GM13976 (cell line): ENCODE measurements around the gene ASF1A.

ENCODE experiments used
- DNase-seq: peaks from one replicate; pipeline ENCODE4 v3.0.0; 2012; ENCODE audit warnings: low spot score
- in situ Hi-C: fragments of 300-500 bp; cut with MboI; formaldehyde crosslinking; loops from one replicate; pipeline ENCODE4 v1.12.0; 2022; ENCODE audit warnings: low sequenced_read_pairs, mixed read lengths, inconsistent platforms; ENCODE audit not compliant: unreplicated experiment
- TF ChIP-seq, protein P1 (sequence below): IDR thresholded peaks from 2 replicates; pipeline ENCODE4 v1.5.1; 2012; ENCODE audit warnings: borderline replicate concordance, mild to moderate bottlenecking; ENCODE audit not compliant: insufficient read depth; ENCODE audit errors: extremely low read depth, missing control alignments, control extremely low read depth

Gene ASF1A

DNA sequence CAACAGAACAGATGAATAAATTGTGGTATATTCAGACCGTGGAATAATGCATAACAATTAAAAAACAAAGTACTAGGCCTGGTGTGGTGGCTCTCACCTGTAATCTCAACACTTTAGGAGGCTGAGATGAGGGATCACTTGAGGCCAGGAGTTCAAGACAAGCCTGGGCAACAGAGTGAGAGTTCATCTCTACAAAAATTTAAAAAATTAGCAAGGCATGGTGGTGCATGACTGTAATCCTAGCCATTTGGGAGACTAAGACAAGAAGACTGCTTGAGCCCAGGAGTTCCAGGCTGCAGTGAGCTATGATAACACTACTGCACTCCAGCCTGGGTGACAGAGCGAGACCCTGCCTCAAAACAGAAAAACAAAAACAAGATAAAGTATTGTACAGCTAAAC, 16.1 kb upstream of the ASF1A start:
- in situ Hi-C loops = no loop called here
- DNase-seq = no peak

DNA sequence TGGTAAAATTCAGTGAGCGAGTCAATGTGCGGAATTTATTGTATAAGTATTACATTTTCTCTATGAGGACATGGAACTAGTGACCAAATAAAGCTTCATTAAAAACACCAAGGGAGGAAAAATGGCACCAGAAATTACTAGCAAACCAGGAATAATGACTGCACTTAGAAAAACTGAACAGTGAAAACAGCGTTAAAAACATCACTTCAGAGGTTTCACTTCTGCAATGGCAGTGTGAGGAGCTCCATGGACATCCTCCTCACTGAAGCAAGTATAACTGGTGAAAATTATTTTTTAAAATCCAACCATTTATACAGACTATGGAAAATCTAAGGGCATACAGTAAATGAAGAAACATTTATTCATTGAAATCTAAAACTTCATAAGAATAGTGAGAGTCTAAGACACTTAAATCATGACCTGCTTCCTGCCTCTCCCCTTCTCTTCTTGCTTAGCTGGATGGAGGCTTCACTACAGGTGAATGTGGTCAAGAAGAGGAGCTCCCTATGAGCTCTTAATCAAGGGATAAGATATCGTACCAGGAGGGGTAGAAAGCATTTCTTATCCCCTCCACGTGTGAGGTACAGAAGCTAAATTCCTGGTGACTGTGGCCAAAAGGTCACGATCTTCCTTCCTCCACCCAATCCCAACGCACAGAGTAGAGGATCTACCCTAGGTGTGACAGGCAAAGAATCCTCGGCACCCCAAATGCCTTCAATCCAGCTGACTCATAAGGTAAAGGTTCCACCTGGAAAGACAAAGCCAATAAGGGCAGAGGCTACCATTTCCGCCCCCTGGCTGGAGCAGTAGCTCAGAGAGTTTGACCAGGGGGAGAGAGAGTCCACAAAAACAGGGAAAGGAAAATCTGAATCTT, 12.3 kb upstream of the ASF1A start:
- TF ChIP-seq, protein P1, sequence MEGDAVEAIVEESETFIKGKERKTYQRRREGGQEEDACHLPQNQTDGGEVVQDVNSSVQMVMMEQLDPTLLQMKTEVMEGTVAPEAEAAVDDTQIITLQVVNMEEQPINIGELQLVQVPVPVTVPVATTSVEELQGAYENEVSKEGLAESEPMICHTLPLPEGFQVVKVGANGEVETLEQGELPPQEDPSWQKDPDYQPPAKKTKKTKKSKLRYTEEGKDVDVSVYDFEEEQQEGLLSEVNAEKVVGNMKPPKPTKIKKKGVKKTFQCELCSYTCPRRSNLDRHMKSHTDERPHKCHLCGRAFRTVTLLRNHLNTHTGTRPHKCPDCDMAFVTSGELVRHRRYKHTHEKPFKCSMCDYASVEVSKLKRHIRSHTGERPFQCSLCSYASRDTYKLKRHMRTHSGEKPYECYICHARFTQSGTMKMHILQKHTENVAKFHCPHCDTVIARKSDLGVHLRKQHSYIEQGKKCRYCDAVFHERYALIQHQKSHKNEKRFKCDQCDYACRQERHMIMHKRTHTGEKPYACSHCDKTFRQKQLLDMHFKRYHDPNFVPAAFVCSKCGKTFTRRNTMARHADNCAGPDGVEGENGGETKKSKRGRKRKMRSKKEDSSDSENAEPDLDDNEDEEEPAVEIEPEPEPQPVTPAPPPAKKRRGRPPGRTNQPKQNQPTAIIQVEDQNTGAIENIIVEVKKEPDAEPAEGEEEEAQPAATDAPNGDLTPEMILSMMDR = no peak
- DNase-seq = no peak
- in situ Hi-C loops = no loop called here

More for the DNA sequence above, 16.1 kb upstream of the ASF1A start:
- TF ChIP-seq, protein P1 = no peak

DNA sequence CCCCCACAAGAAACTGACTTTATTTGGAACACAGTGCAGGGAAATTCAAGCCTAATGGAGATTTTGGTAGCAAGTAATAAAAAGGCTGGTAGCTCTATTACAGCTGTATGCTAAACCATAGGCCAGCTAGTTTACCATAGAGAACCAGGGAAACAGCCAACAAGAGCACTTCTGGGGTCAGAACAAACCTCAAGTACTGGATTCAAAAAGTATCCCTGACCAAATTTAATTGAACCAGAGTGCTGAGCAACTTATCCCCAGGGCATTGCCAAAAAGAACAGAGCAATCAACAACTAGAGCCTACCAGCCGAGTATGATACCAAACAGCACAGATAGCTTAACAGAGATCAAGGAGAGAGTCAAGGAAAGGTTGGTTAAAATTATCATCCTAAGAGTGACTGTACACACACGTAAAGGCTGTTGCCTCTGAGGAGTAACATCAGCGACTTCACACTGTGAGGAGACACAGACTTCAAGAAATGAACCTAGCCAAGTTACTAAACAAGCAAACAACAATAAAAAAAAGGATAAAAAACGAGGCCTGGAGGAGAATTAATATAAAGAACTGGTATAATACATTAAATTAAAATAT, 11.5 kb upstream of the ASF1A start:
- TF ChIP-seq, protein P1 = no peak
- no peak for DNase-seq
- in situ Hi-C loops = no loop called here

DNA sequence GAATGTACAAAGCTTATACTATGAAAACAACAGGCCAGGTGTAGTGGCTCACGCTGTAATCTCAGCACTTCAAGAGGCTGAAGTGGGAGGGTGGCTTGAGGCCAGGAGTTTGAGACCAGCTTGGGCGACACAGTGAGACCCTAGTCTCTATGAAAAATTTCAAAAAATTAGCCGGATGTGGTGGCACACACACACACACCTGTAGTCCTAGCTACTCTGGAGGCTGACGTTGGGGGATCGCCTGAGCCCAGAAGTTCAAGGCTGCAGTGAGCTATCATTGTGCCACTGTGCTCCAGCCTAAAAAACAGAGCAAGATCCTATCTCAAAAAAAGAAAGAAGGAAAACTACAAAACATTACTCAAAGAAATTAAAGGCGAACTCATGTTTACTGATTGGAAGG, 7.3 kb upstream of the ASF1A start:
- in situ Hi-C loops = no loop called here
- no peak for DNase-seq
- TF ChIP-seq, protein P1 = no peak

DNA sequence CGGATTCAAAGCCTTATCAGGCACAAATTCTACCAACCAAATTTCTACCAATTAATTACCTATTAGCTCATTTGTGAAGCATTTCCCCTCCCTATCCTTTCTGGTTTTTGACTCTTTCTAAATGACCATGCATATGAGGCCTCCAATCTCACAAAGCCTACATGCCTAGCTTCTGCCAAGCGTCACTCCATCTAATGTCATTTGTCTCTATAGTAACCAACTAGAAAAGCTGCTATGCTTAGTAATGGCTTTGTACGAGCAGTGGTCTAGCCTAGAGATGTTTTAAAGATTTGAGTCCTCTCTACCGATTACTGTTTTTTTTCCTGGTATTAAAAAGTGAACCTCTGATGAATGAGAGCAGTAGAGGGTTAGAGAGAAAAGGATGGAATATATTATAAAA, 4.8 kb upstream of the ASF1A start:
- in situ Hi-C loops = no loop called here
- TF ChIP-seq, protein P1 = no peak
- DNase-seq = no peak

DNA sequence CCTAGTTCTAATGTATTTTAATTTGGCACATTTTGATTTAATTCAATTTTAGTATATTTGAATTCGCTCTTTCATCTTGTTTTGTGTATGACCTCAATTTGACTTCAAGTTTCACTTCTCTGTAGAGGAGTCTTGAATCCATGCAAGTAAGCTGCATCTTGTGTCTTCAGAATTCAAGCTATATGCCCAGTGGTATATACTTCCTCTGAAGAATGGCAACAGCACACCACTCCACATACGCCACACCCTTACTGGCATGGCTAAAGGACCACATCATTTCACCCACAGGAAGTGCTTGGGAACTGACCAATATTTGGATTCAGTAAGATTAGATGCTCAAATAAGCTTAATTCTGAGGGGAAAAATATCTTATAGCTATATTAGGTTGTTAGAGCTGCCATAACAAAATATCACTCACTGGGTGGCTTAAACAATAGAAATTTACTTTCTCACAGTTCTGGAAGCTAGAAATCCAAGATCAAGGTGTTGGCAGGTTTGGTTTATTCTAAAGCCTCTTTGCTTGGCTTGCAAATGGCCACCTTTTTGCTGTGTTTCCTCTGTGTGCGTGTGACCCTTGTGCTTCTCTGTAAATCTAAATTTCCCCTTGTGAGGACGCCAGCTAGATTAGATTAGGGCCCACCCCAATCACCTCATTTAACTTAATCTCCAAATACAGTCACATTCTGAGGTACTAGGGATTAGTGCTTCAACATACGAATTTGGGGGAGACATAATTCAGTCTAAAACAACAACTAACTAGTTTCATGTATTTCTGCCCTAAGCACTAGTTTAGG, 2.8 kb upstream of the ASF1A start:
- in situ Hi-C loops = no loop called here
- peak; percentile 18 for DNase-seq
- TF ChIP-seq, protein P1 = no peak
